ENCODE data around the gene TRIM62. TPM values are rescaled to one million over a fixed set of nuclear protein-coding genes. Genes with fewer than 3 reads are reported as not detected.
A peak's percentile ranks its signal among the peaks of the same experiment; 100 is the strongest.

The TRIM62 gene
- polyA plus RNA-seq, 2 of the 4 experiments (the other 2 are of a cell fraction) = 0.79 to 1.5 TPM

GRCh38 chr1:33097762-33098161 is 84.1 kb downstream of the TRIM62 start (continued):
- no peak for TF ChIP-seq MAX (IDR thresholded peaks at IDR 0.05)
- TF ChIP-seq NFE2L2 (conservative IDR thresholded peaks at IDR 0.05; ENCODE audit: low read length) = no peak
- TF ChIP-seq NR3C1 (IDR thresholded peaks at IDR 0.05) = no peak
- TF ChIP-seq RARB (CRISPR knock-in tag; IDR thresholded peaks at IDR 0.05) = no peak
- TF ChIP-seq KDM1A (IDR thresholded peaks at IDR 0.05; ENCODE audit: low read depth) = no peak
- TF ChIP-seq SMC3 (IDR thresholded peaks at IDR 0.05) = no peak
- TF ChIP-seq FOSL2 (IDR thresholded peaks at IDR 0.05) = no peak
- no peak for TF ChIP-seq FOSL2 (CRISPR knock-in tag; IDR thresholded peaks at IDR 0.05)
- no peak for TF ChIP-seq HDAC2 (IDR thresholded peaks at IDR 0.05)

GRCh38 chr1:33097137-33097611 is 84.7 kb downstream of the TRIM62 start:
- ChIA-PET CTCF (interaction anchor here (3.7 kb wide), 1 partner anchor 13 kb away, joined by 30 read pairs; no protein-coding TSS in a partner anchor), POLR2A (no interaction called here)
- no peak for DNase-seq (ENCODE audit: low read depth in 1 of 2, low spot score in 1 of 2)
- Histone ChIP-seq H3K9me3 (no peaks in the 10 kb centered on the region), H3K4me2 (no peak overlapping the region), H3K4me3 (no peak overlapping the region), H3K4me1 (no peaks in the 10 kb centered on the region), H3K27ac (no peak overlapping the region)
- ATAC-seq = no peak
- 60% methylated on average over 3 of the region's 3 CpGs for WGBS (ENCODE audit: missing lambda C conversion rate)
- FAIRE-seq = no peak
- no peak for TF ChIP-seq RAD21 (conservative IDR thresholded peaks at IDR 0.05 in 1 of 2, IDR thresholded peaks at IDR 0.05 in 1 of 2)
- TF ChIP-seq MAFK (IDR thresholded peaks at IDR 0.05; ENCODE audit: partially characterized antibody) = peak; percentile 78
- TF ChIP-seq HOXA7 (CRISPR knock-in tag; IDR thresholded peaks at IDR 0.05) = no peak
- TF ChIP-seq, protein P1, sequence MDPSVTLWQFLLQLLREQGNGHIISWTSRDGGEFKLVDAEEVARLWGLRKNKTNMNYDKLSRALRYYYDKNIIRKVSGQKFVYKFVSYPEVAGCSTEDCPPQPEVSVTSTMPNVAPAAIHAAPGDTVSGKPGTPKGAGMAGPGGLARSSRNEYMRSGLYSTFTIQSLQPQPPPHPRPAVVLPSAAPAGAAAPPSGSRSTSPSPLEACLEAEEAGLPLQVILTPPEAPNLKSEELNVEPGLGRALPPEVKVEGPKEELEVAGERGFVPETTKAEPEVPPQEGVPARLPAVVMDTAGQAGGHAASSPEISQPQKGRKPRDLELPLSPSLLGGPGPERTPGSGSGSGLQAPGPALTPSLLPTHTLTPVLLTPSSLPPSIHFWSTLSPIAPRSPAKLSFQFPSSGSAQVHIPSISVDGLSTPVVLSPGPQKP (IDR thresholded peaks at IDR 0.05; ENCODE audit: low read depth, low read length) = no peak
- no peak for TF ChIP-seq CEBPB (IDR thresholded peaks at IDR 0.05)
- TF ChIP-seq, protein P2, sequence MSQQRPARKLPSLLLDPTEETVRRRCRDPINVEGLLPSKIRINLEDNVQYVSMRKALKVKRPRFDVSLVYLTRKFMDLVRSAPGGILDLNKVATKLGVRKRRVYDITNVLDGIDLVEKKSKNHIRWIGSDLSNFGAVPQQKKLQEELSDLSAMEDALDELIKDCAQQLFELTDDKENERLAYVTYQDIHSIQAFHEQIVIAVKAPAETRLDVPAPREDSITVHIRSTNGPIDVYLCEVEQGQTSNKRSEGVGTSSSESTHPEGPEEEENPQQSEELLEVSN (IDR thresholded peaks at IDR 0.05; ENCODE audit: borderline replicate concordance, low read depth) = no peak

GRCh38 chr1:33096363-33097005 is 85.4 kb downstream of the TRIM62 start:
- WGBS (ENCODE audit: missing lambda C conversion rate) = 88% methylated on average over 7 of the region's 7 CpGs

More at GRCh38 chr1:33096363-33097005, 85.4 kb downstream of the TRIM62 start:
- ATAC-seq (no peak), DNase-seq (ENCODE audit: low read depth in 1 of 2, low spot score in 1 of 2) (no peak), FAIRE-seq (no peak)
- Histone ChIP-seq H3K27ac (no peak overlapping the region), H3K9me3 (no peaks in the 10 kb centered on the region), H3K4me3 (no peak overlapping the region), H3K4me2 (no peak overlapping the region), H3K4me1 (no peaks in the 10 kb centered on the region)
- CTCF ChIA-PET = interaction anchor here (0.9 to 3.7 kb wide), 4 partner anchors 12 to 39 kb away, joined by 3 to 30 read pairs (median 9); no protein-coding TSS in a partner anchor
- POLR2A ChIA-PET = no interaction called here
- TF ChIP-seq TFCP2L1 (CRISPR knock-in tag; IDR thresholded peaks at IDR 0.05) (no peak), EHF (CRISPR knock-in tag; IDR thresholded peaks at IDR 0.05) (no peak), CBX8 (IDR thresholded peaks at IDR 0.05) (no peak), HOXA7 (CRISPR knock-in tag; IDR thresholded peaks at IDR 0.05) (no peak), NR3C1 (IDR thresholded peaks at IDR 0.05) (no peak), NPAS2 (CRISPR knock-in tag; IDR thresholded peaks at IDR 0.05; ENCODE audit: borderline replicate concordance) (no peak), POLR2A (IDR thresholded peaks at IDR 0.05; ENCODE audit: low read length) (no peak), SMC3 (IDR thresholded peaks at IDR 0.05) (no peak), CHD2 (IDR thresholded peaks at IDR 0.05; ENCODE audit: low read length, partially characterized antibody) (no peak), ZSCAN20 (CRISPR knock-in tag; IDR thresholded peaks at IDR 0.05) (no peak)

Other genes starting within 250 kb of the TRIM62 start
- gene RNF19B, start 217.2 kb downstream of the TRIM62 start, polyA plus RNA-seq (2011; rRNA removed) = 21.7 and 22.6 TPM in 2 replicates
- gene RNF19B, start 217.2 kb downstream of the TRIM62 start, polyA plus RNA-seq (2017; fragmentation: RNase III; extraction: RNeasy Plus Mini Kit Qiagen cat#74134 plus additional on column Dnase treatment) = 9.8 to 10.0 TPM (median 9.9 TPM) in 3 replicates
- 148 and 164 TPM in 2 replicates for gene AK2, start 145.2 kb downstream of the TRIM62 start, polyA plus RNA-seq (2011; rRNA removed)
- gene AK2, start 145.2 kb downstream of the TRIM62 start, polyA plus RNA-seq (2017; fragmentation: RNase III; extraction: RNeasy Plus Mini Kit Qiagen cat#74134 plus additional on column Dnase treatment) = 174 to 179 TPM (median 178 TPM) in 3 replicates
- gene AZIN2, start 100.9 kb downstream of the TRIM62 start, polyA plus RNA-seq (2011; rRNA removed) = 1.7 and 1.9 TPM in 2 replicates
- 0.83 to 1.6 TPM (median 1.6 TPM) in 3 replicates for gene AZIN2, start 100.9 kb downstream of the TRIM62 start, polyA plus RNA-seq (2017; fragmentation: RNase III; extraction: RNeasy Plus Mini Kit Qiagen cat#74134 plus additional on column Dnase treatment)
- 4.1 and 4.8 TPM in 2 replicates for gene ZNF362, start 74.4 kb upstream of the TRIM62 start, polyA plus RNA-seq (2011; rRNA removed)
- 5.2 to 8.3 TPM (median 7.9 TPM) in 3 replicates for gene ZNF362, start 74.4 kb upstream of the TRIM62 start, polyA plus RNA-seq (2017; fragmentation: RNase III; extraction: RNeasy Plus Mini Kit Qiagen cat#74134 plus additional on column Dnase treatment)
- gene A3GALT2, start 139.1 kb upstream of the TRIM62 start, polyA plus RNA-seq (2011; rRNA removed) = not detected in 2 replicates
- not detected in 3 replicates for gene A3GALT2, start 139.1 kb upstream of the TRIM62 start, polyA plus RNA-seq (2017; fragmentation: RNase III; extraction: RNeasy Plus Mini Kit Qiagen cat#74134 plus additional on column Dnase treatment)
- 33.2 and 42.3 TPM in 2 replicates for gene PHC2, start 249.1 kb upstream of the TRIM62 start, polyA plus RNA-seq (2011; rRNA removed)
- gene PHC2, start 249.1 kb upstream of the TRIM62 start, polyA plus RNA-seq (2017; fragmentation: RNase III; extraction: RNeasy Plus Mini Kit Qiagen cat#74134 plus additional on column Dnase treatment) = 29.9 to 34.8 TPM (median 33.7 TPM) in 3 replicates

All from A549 (cell line).